Transverse colon (tissue), 4 donors: Measurements from ENCODE around the gene MXI1. TPM values are rescaled to one million over a fixed set of nuclear protein-coding genes. Genes with fewer than 3 reads are reported as not detected.

Experiments used
- DNase-seq: peaks from one replicate; pipeline ENCODE4 v3.0.0-alpha.2; 2019
- H3K27ac ChIP-seq, 4 donors: fragments of 200-600 bp; sonication (generic); 2 replicates each; pipeline ENCODE4 v1.5.1; 2016 to 2018; ENCODE audit warnings: inconsistent platforms in 4 of 4
- H3K27me3 ChIP-seq: fragments of 200-600 bp; sonication (generic); 2 replicates; pipeline ENCODE4 v1.5.1; 2017; ENCODE audit warnings: inconsistent platforms
- H3K36me3 ChIP-seq, 4 donors: fragments of 200-600 bp; sonication (generic); 2 replicates each; pipeline ENCODE4 v1.5.1; 2017 to 2019; ENCODE audit warnings: inconsistent platforms in 4 of 4
- H3K4me1 ChIP-seq, 4 donors: fragments of 200-600 bp; sonication (generic); 2 replicates each; pipeline ENCODE4 v1.5.1; 2017 to 2020; ENCODE audit warnings: inconsistent platforms in 4 of 4
- H3K4me3 ChIP-seq, 4 donors: fragments of 200-600 bp; sonication (generic); 1 replicate in 1 of 4; 2 replicates in 3 of 4; pipeline versions ENCODE4 v1.5.1 to v1.6.1; 2017 to 2019; ENCODE audit warnings: inconsistent platforms in 4 of 4
- H3K9me3 ChIP-seq, 2 donors: fragments of 200-600 bp; sonication (generic); 2 replicates each; pipeline ENCODE4 v1.5.1; 2017 to 2019; ENCODE audit warnings: inconsistent platforms in 2 of 2
- CTCF ChIP-seq, 5 experiments: fragments of 200-600 bp in 3 of 5; fragments of 450-650 bp in 2 of 5; sonication (generic) in 3 of 5; IDR thresholded peaks; 1 replicate in 2 of 5; 2 replicates in 3 of 5; pipeline ENCODE4 v1.5.1; 2016 to 2017; ENCODE audit warnings: antibody characterized with exemption in 5 of 5, inconsistent platforms in 3 of 5, mild to moderate bottlenecking in 2 of 5, moderate library complexity in 1 of 5
- EP300 ChIP-seq: sonication (generic); formaldehyde crosslinking; IDR thresholded peaks from one replicate; pipeline ENCODE4 v1.6.1; 2017; ENCODE audit warnings: antibody characterized with exemption, low read depth
- POLR2A ChIP-seq: fragments of 450-650 bp; IDR thresholded peaks from one replicate; pipeline ENCODE4 v1.6.1; 2016; ENCODE audit warnings: antibody characterized with exemption, mild to moderate bottlenecking, moderate library complexity
- POLR2AphosphoS5 ChIP-seq, 3 donors: sonication (generic); formaldehyde crosslinking; IDR thresholded peaks; one replicate each; pipeline ENCODE4 v1.6.1; 2016; ENCODE audit warnings: antibody characterized with exemption in 3 of 3
- WGBS, 2 donors: methylation state at CpG; one replicate each; pipeline ENCODE4 v1.1.5; 2018; ENCODE audit warnings: low coverage in 1 of 2; 5-methylcytosine and 5-hydroxymethylcytosine counted together
- in situ Hi-C, 4 donors: fragments of 200-750 bp; cut with MboI; loops; one replicate each; pipeline versions ENCODE4 v1.15.0 to v1.15.1; 2017; ENCODE audit warnings: low sequenced_read_pairs in 3 of 4, low pct_ligation_motif_present in 1 of 4, low pct_unique_long_range_greater_than_20kb in 1 of 4
- intact Hi-C: fragments of 100-400 bp; cut with DNase I; formaldehyde crosslinking; loops from one replicate; pipeline ENCODE4 v1.15.1; 2023; ENCODE audit warnings: low total_unique reads
- total RNA-seq, 4 donors: library from RNA; depleted of rRNA; stranded (reverse); fragments of >200 nt; gene quantifications; one replicate each; pipeline ENCODE4 v1.1.0, GENCODE V29; 2016

Gene MXI1
- total RNA-seq, 4 donors from 2014 or later, result 44.8 to 96.5 (median 65.3) TPM

GRCh38 chr10:110167149-110167548, 40.3 kb upstream of the MXI1 start:
- intact Hi-C loops, result no loop called here
- H3K4me1 ChIP-seq, result peaks cover 0 to 43% (median 23%) of the 10 kb centered on the region in 4 donors
- no peak overlapping the region for H3K4me3 ChIP-seq
- H3K27me3 ChIP-seq, result peaks cover 49% of the 10 kb centered on the region
- TF ChIP-seq CTCF (IDR thresholded peaks at IDR 0.05), result no peak
- no peak for TF ChIP-seq POLR2A
- no peak for TF ChIP-seq EP300
- no peak for TF ChIP-seq POLR2AphosphoS5 (IDR thresholded peaks at IDR 0.05)
- DNase-seq, result no peak
- H3K9me3 ChIP-seq, result no peaks in the 10 kb centered on the region
- no peak overlapping the region for H3K27ac ChIP-seq
- H3K36me3 ChIP-seq, result no peaks in the 10 kb centered on the region
- 86 to 98% methylated on average over 5 to 7 of the region's 7 CpGs for WGBS, 2 donors
- in situ Hi-C loops, result no loop called here

- H3K27me3 ChIP-seq, result peaks cover 49% of the 10 kb centered on the region
- WGBS, 2 donors, result 0 to 14% methylated on average over 1 to 10 of the region's 10 CpGs
- in situ Hi-C loops, result no loop called here
Measured at GRCh38 chr10:110168601-110169481, 38.6 kb upstream of the MXI1 start.

GRCh38 chr10:110169586-110169985, 37.8 kb upstream of the MXI1 start:
- 33 to 43% methylated on average over 1 of the region's 1 CpG for WGBS, 2 donors
- H3K4me3 ChIP-seq, result no peak overlapping the region
- peaks cover 49% of the 10 kb centered on the region for H3K27me3 ChIP-seq
- H3K27ac ChIP-seq, result no peak overlapping the region
- in situ Hi-C loops, result no loop called here
- DNase-seq, result no peak
- no peak for TF ChIP-seq POLR2A
- TF ChIP-seq EP300, result no peak
- TF ChIP-seq POLR2AphosphoS5 (IDR thresholded peaks at IDR 0.05), result no peak
- TF ChIP-seq CTCF (IDR thresholded peaks at IDR 0.05), result no peak
- no peaks in the 10 kb centered on the region for H3K36me3 ChIP-seq
- peaks cover 0 to 25% (median 11%) of the 10 kb centered on the region in 4 donors for H3K4me1 ChIP-seq
- no peaks in the 10 kb centered on the region for H3K9me3 ChIP-seq
- intact Hi-C loops, result no loop called here

More at GRCh38 chr10:110168601-110169481, 38.6 kb upstream of the MXI1 start:
- H3K36me3 ChIP-seq, result no peaks in the 10 kb centered on the region
- no peaks in the 10 kb centered on the region for H3K9me3 ChIP-seq
- no peak overlapping the region for H3K27ac ChIP-seq
- intact Hi-C loops, result no loop called here
- DNase-seq, result no peak
- no peak overlapping the region for H3K4me3 ChIP-seq
- peaks cover 0 to 28% (median 13%) of the 10 kb centered on the region in 4 donors for H3K4me1 ChIP-seq
- no peak for TF ChIP-seq POLR2AphosphoS5 (IDR thresholded peaks at IDR 0.05)
- no peak for TF ChIP-seq EP300
- no peak for TF ChIP-seq CTCF (IDR thresholded peaks at IDR 0.05)
- TF ChIP-seq POLR2A, result no peak

- TF ChIP-seq EP300 (no peak), POLR2A (no peak), POLR2AphosphoS5 (IDR thresholded peaks at IDR 0.05) (no peak), CTCF (IDR thresholded peaks at IDR 0.05) (no peak)
- Histone ChIP-seq H3K27ac (no peak overlapping the region), H3K36me3 (no peaks in the 10 kb centered on the region), H3K27me3 (peaks cover 49% of the 10 kb centered on the region), H3K9me3 (no peaks in the 10 kb centered on the region), H3K4me3 (no peak overlapping the region), H3K4me1 (peaks cover 0 to 25% (median 11%) of the 10 kb centered on the region in 4 donors)
- no peak for DNase-seq
- 10% methylated on average over 8 to 13 of the region's 13 CpGs for WGBS, 2 donors
- in situ Hi-C loops (no loop called here), intact Hi-C loops (no loop called here)
Measured at GRCh38 chr10:110170142-110170971, 37.0 kb upstream of the MXI1 start.
